H1 (cell line): ENCODE results near the gene ARHGEF25. TPM values are rescaled to one million over a fixed set of nuclear protein-coding genes. Genes with fewer than 3 reads are reported as not detected.

Experiments
- CTCF ChIA-PET: fragments of 300-600 bp; sonication (Branson Sonifier 250); formaldehyde crosslinking; loops from one replicate; lab custom pipeline; 2021; ENCODE audit not compliant: partially characterized antibody; lab: Charles Lee
- POLR2A ChIA-PET: fragments of 300-600 bp; sonication (Branson Sonifier 250); formaldehyde crosslinking; loops from one replicate; lab custom pipeline; 2021; ENCODE audit warnings: inconsistent platforms; ENCODE audit not compliant: partially characterized antibody; lab: Charles Lee
- DNase-seq, 2 experiments: peaks; one replicate each; pipeline versions ENCODE4 v3.0.0 to v3.0.0-alpha.2; 2010 to 2022; ENCODE audit warnings: low spot score in 2 of 2, low read depth in 1 of 2, mixed read lengths in 1 of 2
- FAIRE-seq: peaks from 2 replicates; lab custom pipeline; 2011; peaks lifted over from hg19 to GRCh38; lab: Jason Lieb, UNC
- H2AFZ ChIP-seq: 2 replicates; pipeline ENCODE4 v1.8.1; 2012; ENCODE audit warnings: low read length, inconsistent platforms
- H2AK5ac ChIP-seq: 2 replicates; pipeline ENCODE4 v1.6.1; 2013; ENCODE audit warnings: low read depth, low read length
- H2BK120ac ChIP-seq: replicated peaks from 2 replicates; pipeline ENCODE3; 2013; ENCODE audit warnings: low read depth, low read length, inconsistent platforms
- H2BK12ac ChIP-seq: 2 replicates; pipeline ENCODE4 v1.6.1; 2013; ENCODE audit warnings: low read depth, low read length
- H2BK15ac ChIP-seq: 2 replicates; pipeline ENCODE4 v1.6.1; 2013; ENCODE audit warnings: low read length
- H2BK20ac ChIP-seq: 2 replicates; pipeline ENCODE4 v1.6.1; 2013; ENCODE audit warnings: low read length
- H2BK5ac ChIP-seq: 2 replicates; pipeline ENCODE4 v1.6.1; 2013; ENCODE audit warnings: low read depth, low read length
- H3K14ac ChIP-seq: 2 replicates; pipeline ENCODE4 v1.6.1; 2013; ENCODE audit warnings: inconsistent platforms; ENCODE audit not compliant: insufficient read length
- H3K18ac ChIP-seq: 2 replicates; pipeline ENCODE4 v1.6.1; 2013; ENCODE audit warnings: low read length; ENCODE audit errors: extremely low read depth
- H3K23ac ChIP-seq: 2 replicates; pipeline ENCODE4 v1.6.1; 2013; ENCODE audit warnings: inconsistent platforms; ENCODE audit not compliant: insufficient read length
- H3K23me2 ChIP-seq: 2 replicates; pipeline ENCODE4 v1.6.1; 2013; ENCODE audit warnings: low read depth, low read length
- H3K27ac ChIP-seq: 2 replicates; pipeline ENCODE4 v1.6.1; 2011; ENCODE audit warnings: low read depth, low read length, inconsistent platforms
- H3K27me3 ChIP-seq, 4 experiments: replicated peaks in 1 of 4; 1 replicate in 1 of 4; 2 replicates in 3 of 4; pipeline versions ENCODE4 v1.6.1 to v1.8.1; 2011 to 2013; ENCODE audit warnings: low read length in 3 of 4, mild to moderate bottlenecking in 3 of 4, inconsistent platforms in 2 of 4, mixed read lengths in 2 of 4, moderate library complexity in 1 of 4; ENCODE audit not compliant: control insufficient read depth in 3 of 4, insufficient read depth in 3 of 4; ENCODE audit errors: extremely low read depth in 1 of 4
- H3K36me3 ChIP-seq, 4 experiments: 2 replicates each; pipeline versions ENCODE4 v1.6.1 to v1.8.1; 2011 to 2013; ENCODE audit warnings: mild to moderate bottlenecking in 4 of 4, low read length in 3 of 4, moderate library complexity in 2 of 4, control low read depth in 1 of 4, inconsistent platforms in 1 of 4; ENCODE audit not compliant: insufficient read depth in 4 of 4, control insufficient read depth in 2 of 4
- H3K4ac ChIP-seq: replicated peaks from 2 replicates; pipeline ENCODE3; 2013; ENCODE audit warnings: low read length, low read depth, mixed read lengths, inconsistent platforms; ENCODE audit not compliant: insufficient read length
- H3K4me1 ChIP-seq, 4 experiments: replicated peaks in 1 of 4; 1 replicate in 1 of 4; 2 replicates in 3 of 4; pipeline versions ENCODE4 v1.6.1 to v1.8.1; 2011 to 2013; ENCODE audit warnings: low read length in 3 of 4, inconsistent platforms in 2 of 4, mixed read lengths in 1 of 4; ENCODE audit not compliant: insufficient read depth in 4 of 4, control insufficient read depth in 3 of 4
- H3K4me2 ChIP-seq, 2 experiments: 2 replicates each; pipeline versions ENCODE4 v1.6.1 to v1.8.1; 2011 to 2013; ENCODE audit warnings: low read depth in 2 of 2, low read length in 2 of 2, control low read depth in 1 of 2, inconsistent platforms in 1 of 2, mild to moderate bottlenecking in 1 of 2; ENCODE audit not compliant: insufficient read depth in 1 of 2
- H3K4me3 ChIP-seq, 4 experiments: fragments of 200-600, 300-600 bp in 1 of 4; sonication (generic), shearing (Covaris generic), sonication (Bioruptor Twin) in 1 of 4; 2 replicates each; pipeline versions ENCODE4 v1.5.1 to v1.8.1; 2011 to 2016; ENCODE audit warnings: low read length in 4 of 4, low read depth in 3 of 4, control low read depth in 2 of 4, inconsistent platforms in 2 of 4, mild to moderate bottlenecking in 2 of 4, mixed read lengths in 1 of 4, moderate library complexity in 1 of 4; ENCODE audit not compliant: insufficient read depth in 2 of 4; ENCODE audit errors: extremely low read depth in 1 of 4
- H3K56ac ChIP-seq: replicated peaks from 2 replicates; pipeline ENCODE3; 2013; ENCODE audit warnings: low read depth, mild to moderate bottlenecking, mixed read lengths, low read length, inconsistent platforms; ENCODE audit not compliant: insufficient read length
- H3K79me1 ChIP-seq: 2 replicates; pipeline ENCODE4 v1.6.1; 2013; ENCODE audit warnings: low read depth, low read length, control low read depth
- H3K79me2 ChIP-seq, 2 experiments: 2 replicates each; pipeline versions ENCODE4 v1.6.1 to v1.8.1; 2012 to 2013; ENCODE audit warnings: low read length in 2 of 2, mild to moderate bottlenecking in 2 of 2, inconsistent platforms in 1 of 2; ENCODE audit not compliant: insufficient read depth in 2 of 2, control insufficient read depth in 1 of 2
- H3K9ac ChIP-seq, 4 experiments: replicated peaks in 1 of 4; 1 replicate in 1 of 4; 2 replicates in 3 of 4; pipeline versions ENCODE4 v1.6.1 to v1.8.1; 2011 to 2013; ENCODE audit warnings: low read depth in 3 of 4, low read length in 3 of 4, control low read depth in 2 of 4, mild to moderate bottlenecking in 2 of 4, moderate library complexity in 2 of 4, inconsistent platforms in 1 of 4; ENCODE audit errors: extremely low read depth in 1 of 4
- H3K9me3 ChIP-seq, 2 experiments: 2 replicates each; pipeline versions ENCODE4 v1.6.1 to v1.8.1; 2012 to 2013; ENCODE audit warnings: mild to moderate bottlenecking in 2 of 2, moderate library complexity in 2 of 2, control low read depth in 1 of 2, inconsistent platforms in 1 of 2, low read depth in 1 of 2, low read length in 1 of 2, mixed read lengths in 1 of 2; ENCODE audit not compliant: insufficient read depth in 2 of 2
- H4K20me1 ChIP-seq, 2 experiments: replicated peaks in 1 of 2; 2 replicates each; pipeline versions ENCODE3 to v1.8.1; 2011 to 2013; ENCODE audit warnings: inconsistent platforms in 2 of 2, low read length in 2 of 2, mild to moderate bottlenecking in 1 of 2; ENCODE audit not compliant: insufficient read depth in 2 of 2, control insufficient read depth in 1 of 2
- H4K5ac ChIP-seq: 2 replicates; pipeline ENCODE4 v1.6.1; 2013; ENCODE audit warnings: low read length, low read depth, mixed read lengths, inconsistent platforms; ENCODE audit not compliant: insufficient read length
- H4K8ac ChIP-seq: 2 replicates; pipeline ENCODE4 v1.8.0; 2013; ENCODE audit warnings: mild to moderate bottlenecking, moderate library complexity, low read length, inconsistent platforms; ENCODE audit not compliant: insufficient read depth; ENCODE audit errors: extremely low read depth
- H4K91ac ChIP-seq: replicated peaks from 2 replicates; pipeline ENCODE3; 2013; ENCODE audit warnings: low read length, mixed read lengths, inconsistent platforms; ENCODE audit not compliant: insufficient read length
- CBX8 ChIP-seq: fragments of 300-800, 300-1000 bp; sonication (generic); IDR thresholded peaks from 2 replicates; pipeline ENCODE4 v1.7.1; 2016; ENCODE audit warnings: low read depth, low read length, borderline replicate concordance
- EZH2 ChIP-seq: fragments of 200-600 bp; sonication (generic); IDR thresholded peaks from 2 replicates; pipeline ENCODE4 v1.7.1; 2012; ENCODE audit warnings: low read depth, mild to moderate bottlenecking, moderate library complexity, low read length, inconsistent platforms; ENCODE audit not compliant: severe bottlenecking
- MAX ChIP-seq: IDR thresholded peaks from 2 replicates; pipeline ENCODE4 v1.6.1; 2012; ENCODE audit warnings: inconsistent platforms
- RAD21 ChIP-seq, 2 experiments: IDR thresholded peaks in 1 of 2; conservative IDR thresholded peaks in 1 of 2; 2 replicates each; pipeline ENCODE4 v1.6.1; 2011; ENCODE audit warnings: low read depth in 2 of 2, low read length in 2 of 2, improper control_type of control experiment in 1 of 2, inconsistent platforms in 1 of 2, mild to moderate bottlenecking in 1 of 2, moderate library complexity in 1 of 2
- RNF2 ChIP-seq: fragments of 200-900, 300-1000 bp; sonication (generic); IDR thresholded peaks from 2 replicates; pipeline ENCODE4 v1.7.1; 2016; ENCODE audit warnings: borderline replicate concordance, low read depth, mild to moderate bottlenecking, antibody characterized with exemption, low read length; ENCODE audit not compliant: poor library complexity, severe bottlenecking; ENCODE audit errors: missing control alignments
- SP4 ChIP-seq: IDR thresholded peaks from 2 replicates; pipeline ENCODE4 v1.6.1; 2012; ENCODE audit warnings: low read length, inconsistent platforms
- SUZ12 ChIP-seq: fragments of 200-600 bp; sonication (generic); IDR thresholded peaks from 2 replicates; pipeline ENCODE4 v1.6.1; 2012; ENCODE audit warnings: mild to moderate bottlenecking, inconsistent platforms, low read length, moderate library complexity, mixed read lengths
- TEAD4 ChIP-seq: IDR thresholded peaks from 2 replicates; pipeline ENCODE4 v1.6.1; 2012; ENCODE audit warnings: low read depth, low read length, inconsistent platforms, mixed read lengths
- WGBS, 2 experiments: shearing (Covaris generic) in 1 of 2; methylation state at CpG; one replicate each; pipeline versions ENCODE4 v1.1.6 to v1.1.7; 2013 to 2015; ENCODE audit warnings: low lambda C conversion rate in 2 of 2, mixed read lengths in 2 of 2, inconsistent platforms in 1 of 2, low coverage in 1 of 2, missing lambda C conversion rate in 1 of 2; ENCODE audit not compliant: insufficient replicate concordance in 2 of 2, insufficient coverage in 1 of 2, insufficient read length in 1 of 2; ENCODE audit errors: extremely low coverage in 1 of 2, missing lambda C conversion rate in 1 of 2; 5-methylcytosine and 5-hydroxymethylcytosine counted together
- polyA plus RNA-seq, 7 experiments: library from polyadenylated mRNA; depleted of rRNA in 3 of 7; stranded (reverse) in 5 of 7; unstranded in 2 of 7; fragments of >200 nt in 5 of 7; fragments of 200-250 nt in 2 of 7; gene quantifications; 1 replicate in 5 of 7; 2 replicates in 1 of 7; 4 replicates in 1 of 7; pipeline versions ENCODE4 v1.2.1 to v1.2.3, GENCODE V29; 2011 to 2013; ENCODE audit warnings: missing spikeins in 2 of 7, mixed read lengths in 2 of 7
- total RNA-seq: library from RNA; stranded (reverse); fragmentation: NEBNext Ultra II Directional; extraction: Animal tissue kit (Norgen Biotek cat#: 25700); gene quantifications from 2 replicates; pipeline ENCODE4 v1.2.1, GENCODE V29; 2021

The ARHGEF25 gene
- total and polyA plus RNA-seq, 2 of the 8 experiments (the other 6 are each of a cell fraction or from before 2014, with no cell fraction given): 5.9 to 8.8 TPM

- Histone ChIP-seq H3K18ac (no peak overlapping the region; the same call in 1 of the 2 replicates), H2BK15ac (peak overlapping the region; percentile 99; the same call in 1 of the 2 replicates), H3K27ac (no peak overlapping the region), H4K91ac (no peak overlapping the region), H3K23ac (no peak overlapping the region), H3K9ac (no peak overlapping the region), H3K23me2 (peaks cover 7% of the 10 kb centered on the region; the same call in 1 of the 2 replicates), H3K4ac (no peak overlapping the region), H4K8ac (peak overlapping the region; percentile 3; the same call in 1 of the 2 replicates), H3K56ac (no peak overlapping the region), H3K79me2 (no peaks in the 10 kb centered on the region), H2BK12ac (peak overlapping the region; percentile 90; the same call in 1 of the 2 replicates), H4K20me1 (peaks cover 2 to 16% of the 10 kb centered on the region in 2 experiments), H3K4me3 (peak overlapping the region in 2 of 4 experiments; percentile 36 to 53; a peak in 4 of 8 replicates), H2BK20ac (peak overlapping the region; percentile 72; the same call in 1 of the 2 replicates), H3K9me3 (no peaks in the 10 kb centered on the region), H3K79me1 (no peaks in the 10 kb centered on the region), H2AK5ac (0 out of 2 replicates have a peak overlapping the region, but pooled peaks have one; percentile 68), H4K5ac (no peak overlapping the region), H2BK120ac (no peak overlapping the region), H2AFZ (no peak overlapping the region), H3K36me3 (no peaks in the 10 kb centered on the region; a peak in 1 of 8 replicates), H3K27me3 (peaks cover 86 to 100% (median 97%) of the 10 kb centered on the region in 4 experiments), H3K14ac (no peak overlapping the region), H3K4me1 (peaks cover 0 to 20% (median 16%) of the 10 kb centered on the region in 4 experiments; a peak in 6 of 7 replicates), H3K4me2 (peak overlapping the region; percentile 71 to 73), H2BK5ac (0 out of 2 replicates have a peak overlapping the region, but pooled peaks have one; percentile 66)
- WGBS, 2 experiments: 34% methylated on average over 29 of the region's 29 CpGs; no CpG with 5 or more reads in 1 of the 2 experiments
- FAIRE-seq (no peak), DNase-seq (peak in 1 of 2 experiments; percentile 48)
- ChIA-PET CTCF (interaction anchor here (0.6 to 10.7 kb wide), 11 partner anchors 8 to 132 kb away, joined by 3 to 201 read pairs (median 5); partner anchors contain the start of gene PIP4K2C), POLR2A (interaction anchor here (0.8 to 1.8 kb wide), 4 partner anchors 18 to 108 kb away, joined by 3 to 12 read pairs (median 4); partner anchors contain the start of gene ARHGEF25)
- peak; percentile 46; the same call in 1 of the 2 replicates for TF ChIP-seq TEAD4
- no peak for TF ChIP-seq SP4
- peak; percentile 91; the same call in 1 of the 2 replicates for TF ChIP-seq SUZ12
- no peak for TF ChIP-seq RAD21 (IDR thresholded peaks at IDR 0.05 in 1 of 2, conservative IDR thresholded peaks at IDR 0.05 in 1 of 2; ENCODE audit: low read depth in 2 of 2, low read length in 2 of 2)
- TF ChIP-seq EZH2: peak; percentile 75
- peak; percentile 68 for TF ChIP-seq RNF2
- 0 out of 2 replicates have a peak, but pooled peaks have one; percentile 46 for TF ChIP-seq CBX8
- TF ChIP-seq MAX: 0 out of 2 replicates have a peak, but pooled peaks have one; percentile 20
Observed at GRCh38 chr12:57628280-57629191, 17.3 kb downstream of the ARHGEF25 start.
